ENCODE data around the gene MORF4L1.

DNA sequence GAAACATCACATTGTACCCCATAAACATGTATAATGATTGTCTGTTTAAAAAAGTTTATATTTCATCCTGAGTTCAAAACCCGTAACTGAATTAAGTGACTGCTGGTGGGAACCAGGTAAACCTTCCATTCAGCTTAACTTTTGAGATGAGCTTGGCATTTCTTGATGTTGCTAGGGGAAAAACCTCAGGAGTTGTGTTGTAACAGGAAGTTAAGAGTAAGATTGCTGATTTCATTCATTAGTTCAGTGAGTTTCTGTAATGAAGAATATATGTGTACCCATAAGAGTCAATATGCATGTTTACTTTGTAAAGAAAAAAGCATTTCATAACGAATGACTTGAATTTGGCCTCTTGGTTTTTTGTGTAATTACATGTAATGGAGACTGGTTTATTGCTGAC, 39.6 kb downstream of the MORF4L1 start:
- TF ChIP-seq, protein P1, sequence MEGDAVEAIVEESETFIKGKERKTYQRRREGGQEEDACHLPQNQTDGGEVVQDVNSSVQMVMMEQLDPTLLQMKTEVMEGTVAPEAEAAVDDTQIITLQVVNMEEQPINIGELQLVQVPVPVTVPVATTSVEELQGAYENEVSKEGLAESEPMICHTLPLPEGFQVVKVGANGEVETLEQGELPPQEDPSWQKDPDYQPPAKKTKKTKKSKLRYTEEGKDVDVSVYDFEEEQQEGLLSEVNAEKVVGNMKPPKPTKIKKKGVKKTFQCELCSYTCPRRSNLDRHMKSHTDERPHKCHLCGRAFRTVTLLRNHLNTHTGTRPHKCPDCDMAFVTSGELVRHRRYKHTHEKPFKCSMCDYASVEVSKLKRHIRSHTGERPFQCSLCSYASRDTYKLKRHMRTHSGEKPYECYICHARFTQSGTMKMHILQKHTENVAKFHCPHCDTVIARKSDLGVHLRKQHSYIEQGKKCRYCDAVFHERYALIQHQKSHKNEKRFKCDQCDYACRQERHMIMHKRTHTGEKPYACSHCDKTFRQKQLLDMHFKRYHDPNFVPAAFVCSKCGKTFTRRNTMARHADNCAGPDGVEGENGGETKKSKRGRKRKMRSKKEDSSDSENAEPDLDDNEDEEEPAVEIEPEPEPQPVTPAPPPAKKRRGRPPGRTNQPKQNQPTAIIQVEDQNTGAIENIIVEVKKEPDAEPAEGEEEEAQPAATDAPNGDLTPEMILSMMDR (conservative IDR thresholded peaks at IDR 0.05; ENCODE audit: low read depth, low read length), result no peak
- TF ChIP-seq EZH2 (IDR thresholded peaks at IDR 0.05; ENCODE audit: low read length, unreplicated experiment) (no peak), EZH2phosphoT487 (IDR thresholded peaks at IDR 0.05; ENCODE audit: borderline replicate concordance, low read length) (no peak)
